HG03575 (cell line): Measurements from ENCODE around the gene FUCA2.
"Not testable (repeated sequence)": the region's sequence is repeated elsewhere in the genome, so short reads cannot be mapped to it uniquely, and the experiment has no call there.

ENCODE experiments used
- ATAC-seq: cut with Tn5 transposase; IDR thresholded peaks from one replicate; pipeline ENCODE4 v1.9.1; 2021; ENCODE audit not compliant: unreplicated experiment, insufficient number of reproducible peaks, low FRiP score; ENCODE audit errors: extremely low read depth

FUCA2 gene

DNA sequence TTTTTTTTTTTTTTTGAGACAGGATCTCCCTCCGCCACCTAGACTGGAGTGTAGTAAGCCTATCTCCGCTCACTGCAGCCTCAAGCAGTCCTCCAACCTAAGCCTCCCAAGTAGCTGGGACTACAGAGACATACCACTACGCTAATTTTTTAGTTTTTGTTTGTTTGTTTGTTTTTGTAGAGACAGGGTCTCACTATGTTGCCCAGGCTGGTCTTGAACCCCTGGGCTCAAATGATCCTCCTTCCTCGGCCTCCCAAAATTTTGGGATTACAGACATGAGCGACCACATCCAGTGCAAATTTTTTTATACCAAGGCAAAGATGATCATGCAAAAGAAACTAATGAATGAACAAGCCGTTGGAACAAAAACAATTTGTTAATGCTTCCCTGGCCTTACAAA lies 5.3 kb downstream of the FUCA2 start:
- no peak for ATAC-seq

DNA sequence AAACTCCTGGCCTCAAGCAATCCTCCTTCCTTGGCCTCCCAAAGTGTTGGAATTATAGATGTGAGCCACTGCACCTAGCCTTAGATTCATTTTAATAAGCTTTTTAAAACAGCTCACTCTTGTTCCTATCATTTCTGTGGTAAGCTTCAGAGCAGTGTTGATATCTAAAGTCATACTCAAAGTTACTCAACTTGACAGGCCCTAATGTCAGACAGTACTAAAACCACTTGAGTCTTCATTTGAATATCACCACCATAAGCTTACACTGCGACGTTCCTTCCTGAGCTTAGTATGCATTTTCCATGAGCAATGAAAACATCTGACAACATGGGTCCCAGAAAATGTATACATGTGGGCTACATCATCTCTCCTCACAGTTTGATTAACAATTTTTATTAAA lies 6.0 kb downstream of the FUCA2 start:
- ATAC-seq, result no peak

DNA sequence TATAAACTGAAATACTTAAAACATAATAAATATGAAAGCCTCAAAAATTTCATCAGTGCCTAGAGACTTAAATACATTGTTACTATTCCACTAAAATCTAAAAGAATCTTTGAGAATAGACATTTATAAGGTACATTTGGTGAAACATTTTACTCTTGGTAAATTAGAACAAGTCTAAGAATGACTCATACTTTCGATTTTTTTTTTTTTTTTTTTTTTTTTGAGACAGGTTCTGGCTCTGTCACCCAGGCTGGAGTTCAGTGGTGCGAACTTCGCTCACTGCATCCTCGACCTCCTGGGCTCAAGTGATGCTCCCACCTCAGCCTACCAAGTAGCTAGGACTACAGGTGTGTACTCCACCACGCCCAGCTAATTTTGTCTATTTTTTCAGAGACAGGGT lies 6.4 kb downstream of the FUCA2 start:
- ATAC-seq, result no peak

DNA sequence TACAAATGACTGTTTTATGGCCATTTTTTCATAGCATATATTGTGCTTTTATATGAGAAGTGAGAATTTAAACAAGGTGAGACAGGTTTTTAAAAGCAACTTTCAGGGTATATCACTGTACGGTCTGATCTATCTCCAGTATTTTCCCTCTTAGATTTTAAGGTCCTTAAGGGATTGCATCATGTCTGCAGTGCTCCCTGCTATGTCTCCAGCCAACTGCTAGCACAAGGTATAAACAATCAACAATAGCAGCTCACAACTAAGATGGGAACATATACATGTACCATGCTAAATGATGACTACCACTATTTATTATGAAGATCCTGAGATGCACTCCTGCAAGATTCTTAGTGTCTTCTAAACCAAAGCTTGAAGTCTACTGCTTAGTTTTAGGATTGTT lies 7.2 kb downstream of the FUCA2 start:
- ATAC-seq, result no peak

DNA sequence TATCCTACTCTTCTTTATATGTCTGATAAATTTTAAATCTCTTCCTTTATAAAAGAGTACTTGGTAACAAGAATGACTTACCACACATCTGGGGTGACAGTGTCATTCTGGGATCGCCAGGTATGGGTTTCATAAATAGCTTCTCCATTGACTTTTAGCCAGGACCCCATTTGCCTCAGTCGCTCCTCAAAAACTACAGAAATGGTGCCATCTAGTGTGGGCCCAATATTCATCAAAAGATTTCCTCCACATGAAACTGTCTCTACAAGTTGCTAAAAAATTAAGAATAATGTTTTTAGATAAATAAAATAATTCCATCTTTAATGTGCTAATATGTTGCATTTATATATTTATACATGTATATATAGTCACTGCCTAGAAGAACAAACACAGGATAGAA lies 9.7 kb downstream of the FUCA2 start:
- no peak for ATAC-seq

DNA sequence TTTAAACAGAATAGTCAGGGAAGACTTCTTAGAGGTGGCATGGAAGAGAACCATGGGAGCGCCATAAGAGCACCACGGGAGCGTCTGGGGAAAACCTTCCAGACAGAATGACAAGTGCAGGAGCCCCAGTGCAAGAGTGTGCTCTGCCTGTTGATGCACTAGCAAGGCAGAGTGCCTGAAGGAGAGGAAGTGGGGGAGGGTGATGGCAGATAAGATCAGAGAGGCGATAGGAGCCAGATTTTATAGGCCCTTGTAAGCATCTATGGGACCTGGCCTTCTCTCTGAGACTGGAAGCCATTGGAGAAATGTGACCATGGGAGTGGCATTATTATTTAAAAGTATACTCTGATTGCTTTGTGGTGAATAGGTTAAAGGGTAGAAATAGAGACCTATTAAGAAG lies 13.1 kb downstream of the FUCA2 start:
- ATAC-seq, result no peak

DNA sequence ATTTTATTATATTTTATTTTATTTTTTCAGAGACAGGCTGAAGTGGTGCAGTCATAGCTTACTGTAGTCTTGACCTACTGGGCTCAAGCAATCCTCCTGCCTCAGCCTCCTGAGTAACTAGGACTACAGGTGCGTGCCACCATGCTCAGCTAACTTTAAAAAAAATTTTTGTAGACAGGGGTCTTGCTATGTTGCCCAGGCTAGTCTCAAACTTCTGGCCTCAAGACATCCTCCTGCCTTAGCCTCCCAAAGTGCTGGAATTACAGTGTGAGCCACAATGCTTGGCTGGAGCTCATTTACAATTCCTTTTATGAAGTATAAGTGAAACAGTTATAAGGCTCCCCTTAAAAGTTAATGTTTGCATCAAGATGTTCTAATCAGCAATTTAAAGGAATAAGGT lies 14.5 kb downstream of the FUCA2 start:
- ATAC-seq, result no peak

DNA sequence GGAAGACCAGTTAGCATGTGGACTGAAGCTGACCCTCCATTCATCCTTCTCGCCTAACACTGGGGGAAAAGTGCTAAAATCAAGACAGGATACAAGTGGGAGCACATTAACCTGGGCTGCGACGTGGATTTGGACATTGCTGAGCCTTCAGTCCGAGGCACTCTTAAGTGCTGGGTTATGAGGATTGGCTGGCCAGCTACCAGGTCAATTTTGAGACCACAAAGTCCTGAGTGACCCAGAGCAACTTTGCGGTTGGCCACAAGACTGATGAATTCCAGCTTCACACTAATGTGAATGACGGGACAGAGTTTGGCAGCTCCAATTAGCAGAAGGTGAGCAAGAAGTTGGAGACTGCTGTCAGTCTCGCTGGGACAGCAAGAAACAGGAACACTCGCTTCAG lies 20.7 kb downstream of the FUCA2 start:
- ATAC-seq, result no peak

DNA sequence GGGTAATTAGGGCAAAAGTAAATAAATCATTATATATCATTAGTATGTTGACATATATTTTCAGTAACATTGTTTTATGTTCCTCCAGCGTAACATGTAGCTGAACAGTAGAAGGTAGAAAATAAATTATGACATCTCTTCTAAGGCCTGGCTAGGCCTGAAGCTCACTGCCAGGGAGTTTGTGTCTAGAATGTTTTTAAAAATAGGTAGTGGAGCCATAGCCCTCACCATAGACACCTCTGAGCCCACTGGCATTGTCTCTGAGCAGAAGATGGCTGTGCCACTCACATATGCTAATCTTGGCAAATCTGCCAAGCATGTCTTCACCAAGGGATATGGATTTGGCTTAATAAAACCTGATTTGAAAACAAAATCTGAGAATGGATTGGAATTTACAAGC lies 21.3 kb downstream of the FUCA2 start:
- no peak for ATAC-seq

DNA sequence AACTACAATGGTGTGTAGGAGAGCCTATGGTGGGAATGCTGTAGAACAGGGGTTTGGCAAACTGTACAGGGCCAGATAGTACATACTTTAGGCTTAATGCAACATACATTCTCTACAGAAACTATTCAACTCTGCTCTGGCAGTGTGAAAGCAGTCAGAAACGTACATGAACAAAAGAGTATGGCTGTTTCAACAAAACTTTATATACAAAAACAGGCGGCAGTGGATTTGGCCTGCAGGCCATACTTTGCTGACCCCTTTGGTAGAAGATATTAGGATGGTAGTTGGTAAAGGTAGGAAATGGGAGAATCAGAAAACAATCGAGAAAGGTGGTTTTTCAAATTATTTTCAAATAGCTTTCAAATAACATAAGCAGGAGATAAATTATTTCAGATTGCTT lies 24.8 kb downstream of the FUCA2 start:
- ATAC-seq, result no peak

DNA sequence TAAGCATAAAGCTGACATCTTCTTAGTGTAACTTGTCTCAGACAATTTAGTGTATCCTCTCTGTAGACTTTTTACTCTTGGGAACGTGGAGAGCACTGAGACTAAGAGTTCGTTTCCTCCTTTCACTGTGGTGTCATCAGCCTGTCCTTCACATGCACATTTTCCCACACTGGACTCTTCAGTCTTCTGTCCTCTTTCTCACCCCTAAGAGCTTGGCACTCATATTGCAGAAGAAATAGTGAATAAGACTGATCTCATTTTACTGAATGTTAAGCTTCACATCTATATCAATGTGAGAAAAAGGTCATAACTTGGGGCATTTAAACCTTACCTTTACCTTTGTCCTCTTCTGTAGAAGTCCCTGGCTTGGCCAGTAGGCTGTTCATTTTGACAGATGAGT lies 25.6 kb downstream of the FUCA2 start:
- no peak for ATAC-seq

DNA sequence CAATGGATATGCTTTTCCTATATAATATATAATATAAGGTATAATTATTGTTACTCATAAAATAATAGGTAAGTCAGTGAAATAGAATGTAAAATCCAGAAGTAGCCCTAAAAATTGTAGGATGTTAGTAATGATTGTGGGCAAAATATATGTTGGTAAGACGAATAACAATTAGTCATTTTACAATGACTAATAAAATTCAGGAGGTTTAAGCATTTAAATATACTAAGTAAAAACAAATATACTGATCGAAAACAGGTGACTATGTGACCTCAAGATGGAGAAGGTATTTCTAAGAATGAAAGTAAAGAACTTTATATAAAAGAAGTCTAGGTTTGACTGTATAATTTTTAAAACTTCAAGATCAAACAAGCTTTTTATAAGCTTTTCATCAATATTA lies 28.9 kb downstream of the FUCA2 start:
- no peak for ATAC-seq

DNA sequence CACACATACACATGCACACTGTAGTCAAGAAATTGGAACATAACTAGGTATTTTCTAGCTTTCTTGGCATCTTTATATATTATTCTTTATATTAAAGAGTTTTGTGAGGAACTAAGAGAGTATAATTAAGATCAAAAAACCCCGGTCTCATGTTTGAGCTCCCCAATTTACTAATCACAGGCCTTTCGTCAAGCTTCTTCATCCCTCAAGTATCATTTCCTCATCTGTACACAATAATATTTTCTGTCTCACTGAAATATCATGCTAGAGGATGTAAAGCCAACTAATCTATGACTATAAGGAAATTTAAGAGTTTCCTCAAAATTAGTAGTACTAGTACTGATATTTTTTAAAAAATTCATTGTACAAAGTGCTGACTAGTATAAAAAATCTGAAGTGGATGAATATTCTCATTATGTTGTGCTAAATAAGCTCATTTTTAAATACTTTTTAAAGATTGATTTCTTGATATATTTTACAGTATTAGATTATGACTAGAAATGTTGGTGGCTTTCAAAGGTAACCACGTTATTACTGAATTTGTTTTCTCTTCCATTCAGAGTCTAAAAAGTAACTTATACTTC lies 32.9 kb downstream of the FUCA2 start:
- no peak for ATAC-seq

DNA sequence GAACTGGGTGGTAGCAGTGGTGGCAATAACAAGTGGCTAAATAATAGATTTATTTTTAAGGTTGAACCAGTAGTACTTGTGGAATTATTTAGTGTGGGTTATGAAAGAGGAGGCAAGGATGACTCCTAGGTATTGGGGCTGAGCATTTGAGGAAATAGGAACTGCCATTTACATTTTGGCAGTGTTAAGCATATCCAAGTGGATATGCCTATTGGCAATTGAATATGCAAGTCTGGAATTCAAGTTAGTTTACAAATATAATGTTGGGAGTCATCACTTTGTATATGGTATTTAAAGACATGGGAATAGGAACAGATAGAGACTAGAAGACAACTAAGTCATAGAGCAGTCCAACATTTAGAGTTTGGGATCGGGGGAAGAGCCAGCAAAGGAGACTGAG lies 35.0 kb downstream of the FUCA2 start:
- no peak for ATAC-seq

DNA sequence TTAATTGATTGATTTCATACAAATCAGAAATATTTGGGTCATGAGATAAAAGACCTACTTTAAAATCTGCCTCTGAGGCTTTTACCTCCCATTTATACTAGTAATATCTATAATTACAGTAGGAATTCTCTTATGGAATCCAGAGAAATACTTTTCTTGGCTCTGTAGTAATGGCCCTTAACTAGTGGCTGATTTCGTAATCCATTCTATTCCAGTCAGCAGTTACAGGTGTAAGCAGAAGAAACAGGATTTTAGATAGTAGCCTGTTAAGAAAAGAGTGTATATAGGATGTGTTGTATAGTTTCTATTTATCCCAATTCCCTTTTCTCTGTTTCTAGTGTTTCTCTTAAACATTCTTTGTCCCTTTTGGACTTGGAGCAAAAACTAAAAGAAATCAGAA lies 39.7 kb downstream of the FUCA2 start:
- no peak for ATAC-seq

DNA sequence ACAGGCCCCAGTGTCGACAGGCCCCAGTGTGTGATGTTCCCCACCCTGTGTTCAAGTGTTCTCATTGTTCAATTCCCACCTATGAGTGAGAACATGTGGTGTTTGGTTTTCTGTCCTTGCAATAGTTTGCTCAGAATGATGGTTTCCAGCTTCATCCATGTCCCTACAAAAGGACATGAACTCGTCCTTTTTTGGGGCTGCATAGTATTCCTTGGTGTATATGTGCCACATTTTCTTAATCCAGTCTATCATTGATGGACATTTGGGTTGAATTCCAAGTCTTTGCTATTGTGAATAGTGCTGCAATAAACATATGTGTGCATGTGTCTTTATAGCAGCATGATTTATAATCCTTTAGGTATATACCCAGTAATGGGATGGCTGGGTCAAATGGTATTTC lies 42.7 kb downstream of the FUCA2 start:
- ATAC-seq, result not testable (repeated sequence)

DNA sequence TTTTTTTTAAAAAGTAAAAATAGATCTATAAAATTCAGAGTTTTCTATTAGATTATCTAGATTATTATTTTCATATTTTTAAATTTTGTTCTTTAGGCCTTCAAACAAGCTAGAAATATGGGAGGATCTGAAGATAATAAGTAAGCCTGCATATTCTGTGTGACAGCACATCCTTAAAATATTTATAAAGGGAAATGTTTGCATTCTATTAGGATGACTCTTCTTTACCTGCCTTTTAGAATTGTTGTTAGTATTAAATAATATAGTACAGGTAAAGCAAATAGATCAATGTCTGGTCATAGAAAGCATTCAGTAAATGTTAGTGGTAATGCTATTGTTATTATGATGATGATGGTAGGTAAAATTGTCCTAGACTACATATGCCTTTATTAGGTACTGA lies 43.5 kb downstream of the FUCA2 start:
- no peak for ATAC-seq

DNA sequence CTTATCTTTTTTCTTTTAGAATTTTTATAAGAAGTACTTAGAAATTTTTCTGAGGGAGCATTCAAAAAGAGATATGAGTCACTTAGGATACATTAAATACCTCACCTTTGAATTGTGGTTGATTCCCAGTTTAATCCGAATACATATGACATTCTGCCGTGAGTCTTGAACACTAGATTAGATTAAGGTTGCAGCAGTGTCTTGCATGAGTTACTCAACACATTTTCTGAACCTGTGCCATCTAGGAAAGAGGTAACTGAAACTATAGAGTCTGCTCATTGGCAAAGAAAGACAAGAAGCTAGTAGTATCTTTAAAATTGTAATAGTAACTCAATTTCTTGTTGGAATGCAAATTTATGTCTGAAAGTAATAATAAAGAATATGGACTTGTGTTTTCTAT lies 46.0 kb downstream of the FUCA2 start:
- no peak for ATAC-seq

DNA sequence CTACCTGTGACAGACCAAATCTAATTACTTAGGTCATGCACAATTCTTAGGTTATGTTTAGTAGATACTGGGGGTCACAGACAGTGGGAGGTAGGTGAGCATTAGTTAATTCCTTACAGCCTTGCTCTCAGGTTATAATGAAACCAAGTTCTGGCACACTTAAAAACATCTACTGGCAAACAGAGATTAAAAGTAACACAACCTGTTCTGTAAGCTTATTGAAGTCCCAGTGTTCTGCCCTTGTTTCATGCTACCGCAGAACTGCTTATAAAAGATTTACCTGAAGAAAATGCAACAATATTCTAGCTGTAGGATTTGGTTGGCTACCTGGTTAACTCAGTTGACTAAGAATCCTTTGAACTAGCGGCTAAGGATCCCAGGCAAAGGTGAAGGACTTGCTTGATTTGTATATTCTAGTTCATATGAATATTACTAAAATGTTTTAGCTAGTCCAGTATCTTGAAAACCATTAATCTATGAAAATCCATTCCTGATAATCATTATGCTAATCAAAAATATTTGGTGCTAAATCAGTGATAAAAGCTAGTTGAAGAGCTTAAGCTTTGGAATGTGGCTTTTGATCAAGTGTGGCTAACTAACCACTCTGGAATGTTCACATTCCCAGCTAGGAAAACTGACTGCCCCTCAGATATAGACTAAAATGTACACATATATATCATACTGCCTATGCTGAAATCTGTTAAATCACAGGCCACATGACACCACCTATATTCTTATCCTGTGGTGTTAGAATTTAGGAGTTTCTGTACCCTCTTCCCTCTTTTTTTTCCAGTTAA lies 53.8 kb downstream of the FUCA2 start:
- no peak for ATAC-seq

DNA sequence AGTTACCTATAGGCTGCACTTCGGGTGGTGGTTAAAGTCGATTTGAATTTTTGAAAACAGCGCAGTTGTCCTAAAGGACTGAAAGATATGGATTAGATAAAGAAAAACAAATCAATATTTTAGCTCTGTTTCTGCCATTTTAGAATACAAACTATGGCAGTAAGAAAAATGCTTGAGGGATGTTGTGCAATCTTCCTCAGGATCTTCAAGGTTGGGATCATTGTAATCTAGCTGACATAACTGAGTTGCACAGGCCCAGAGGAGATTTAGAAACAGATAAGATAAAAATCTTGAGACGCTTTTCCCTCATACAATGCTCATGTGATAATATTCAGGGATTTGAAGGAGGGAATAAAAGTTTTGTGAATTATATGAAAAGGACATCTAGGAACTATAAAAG lies 60.0 kb downstream of the FUCA2 start:
- ATAC-seq, result no peak
